GM23338 (cell line): Measurements from ENCODE around the gene TBC1D14. TPM values are rescaled to one million over a fixed set of nuclear protein-coding genes. Genes with fewer than 3 reads are reported as not detected.

Source experiments
- ATAC-seq: fragments of 200-7000 bp; cut with Tn5 transposase; 3 replicates; pipeline ENCODE4 v1.9.1; 2020
- DNase-seq: peaks from one replicate; pipeline ENCODE4 v3.0.0-alpha.2; 2015; ENCODE audit warnings: low spot score
- H2AFZ ChIP-seq: fragments of 200-600 bp; sonication (generic); 2 replicates; pipeline ENCODE4 v1.8.0; 2016; ENCODE audit warnings: antibody characterized with exemption, mild to moderate bottlenecking, moderate library complexity
- H3F3A ChIP-seq: fragments of 200-600 bp; sonication (generic); replicated peaks from 2 replicates; pipeline ENCODE4 v1.8.0; 2017; ENCODE audit warnings: antibody characterized with exemption, mixed run types, low read depth
- H3K27ac ChIP-seq: fragments of 200-600 bp; sonication (generic); 2 replicates; pipeline ENCODE4 v1.6.1; 2016; ENCODE audit warnings: low read depth
- H3K27me3 ChIP-seq: fragments of 200-600 bp; sonication (generic); 2 replicates; pipeline ENCODE4 v1.8.0; 2016; ENCODE audit warnings: mild to moderate bottlenecking, mixed run types, moderate library complexity; ENCODE audit not compliant: insufficient read depth
- H3K36me3 ChIP-seq: fragments of 200-600 bp; sonication (generic); 2 replicates; pipeline ENCODE4 v1.8.0; 2016; ENCODE audit warnings: mild to moderate bottlenecking; ENCODE audit not compliant: insufficient read depth
- H3K4me1 ChIP-seq: fragments of 200-600 bp; sonication (generic); 2 replicates; pipeline ENCODE4 v1.8.0; 2016; ENCODE audit warnings: mild to moderate bottlenecking, moderate library complexity; ENCODE audit not compliant: insufficient read depth
- H3K4me2 ChIP-seq: fragments of 200-600 bp; sonication (generic); 2 replicates; pipeline ENCODE4 v1.7.1; 2017; ENCODE audit warnings: mixed run types
- H3K4me3 ChIP-seq: fragments of 200-600 bp; sonication (generic); 2 replicates; pipeline ENCODE4 v1.6.1; 2016; ENCODE audit warnings: mixed run types
- H3K79me2 ChIP-seq: fragments of 200-600 bp; sonication (generic); replicated peaks from 2 replicates; pipeline ENCODE4 v1.8.0; 2017; ENCODE audit warnings: mild to moderate bottlenecking; ENCODE audit not compliant: insufficient read depth
- H3K9me2 ChIP-seq: fragments of 200-600 bp; sonication (generic); 2 replicates; pipeline ENCODE4 v1.8.0; 2017; ENCODE audit not compliant: insufficient read depth
- H4K20me1 ChIP-seq: fragments of 200-600 bp; sonication (generic); replicated peaks from 2 replicates; pipeline ENCODE4 v1.8.0; 2017; ENCODE audit warnings: mild to moderate bottlenecking; ENCODE audit not compliant: insufficient read depth
- H3K27ac Mint-ChIP-seq: 2 replicates; pipeline ENCODE4 v1.8.0; 2020; ENCODE audit warnings: inconsistent platforms, mild to moderate bottlenecking, moderate library complexity, mixed read lengths
- H3K27me3 Mint-ChIP-seq: 3 replicates; pipeline ENCODE4 v1.8.0; 2022; ENCODE audit warnings: low read depth, mild to moderate bottlenecking, moderate library complexity, mixed read lengths, inconsistent platforms; ENCODE audit not compliant: insufficient read depth, poor library complexity
- H3K36me3 Mint-ChIP-seq: 3 replicates; pipeline ENCODE4 v1.8.0; 2021; ENCODE audit warnings: low read depth, mild to moderate bottlenecking, inconsistent platforms, moderate library complexity, mixed read lengths
- H3K4me1 Mint-ChIP-seq: 3 replicates; pipeline ENCODE4 v1.8.0; 2020; ENCODE audit warnings: mild to moderate bottlenecking, inconsistent platforms, mixed read lengths
- H3K4me3 Mint-ChIP-seq: 3 replicates; pipeline ENCODE4 v1.8.0; 2021; ENCODE audit warnings: moderate library complexity, mild to moderate bottlenecking, inconsistent platforms, mixed read lengths
- H3K9me3 Mint-ChIP-seq: 3 replicates; pipeline ENCODE4 v1.8.0; 2020; ENCODE audit warnings: moderate library complexity, mild to moderate bottlenecking, inconsistent platforms, mixed read lengths
- CREB1 ChIP-seq: fragments of 250-450 bp; sonication (Bioruptor Pico); IDR thresholded peaks from 2 replicates; pipeline ENCODE4 v1.5.0; 2020; ENCODE audit warnings: low read depth, mild to moderate bottlenecking, moderate library complexity
- EZH2phosphoT487 ChIP-seq: fragments of 200-600 bp; sonication (generic); IDR thresholded peaks from one replicate; pipeline ENCODE4 v1.8.1; 2018; ENCODE audit warnings: antibody characterized with exemption; ENCODE audit not compliant: unreplicated experiment
- ZNF114 ChIP-seq: fragments of 250-450 bp; sonication (Bioruptor Pico); IDR thresholded peaks from 2 replicates; pipeline ENCODE4 v1.5.0; 2020; ENCODE audit warnings: mild to moderate bottlenecking, moderate library complexity
- ZNF331 ChIP-seq: fragments of 250-450 bp; sonication (Bioruptor Pico); IDR thresholded peaks from 2 replicates; pipeline ENCODE4 v1.5.0; 2020; ENCODE audit warnings: low read depth, mild to moderate bottlenecking, moderate library complexity
- polyA plus RNA-seq: library from polyadenylated mRNA; unstranded; fragments of >200 nt; fragmentation: Nextera tagmentation; extraction: Ambion mirVana; gene quantifications from 2 replicates; pipeline ENCODE4 v1.2.1, GENCODE V29; 2016
- total RNA-seq: library from RNA; depleted of rRNA; stranded (reverse); fragments of >200 nt; shearing (Covaris generic); gene quantifications from 2 replicates; pipeline ENCODE4 v1.2.3, GENCODE V29; 2014
- TF ChIP-seq, protein P1 (sequence below): fragments of 250-450 bp; sonication (Bioruptor Pico); IDR thresholded peaks from 2 replicates; pipeline ENCODE4 v1.5.0; 2020; ENCODE audit warnings: mild to moderate bottlenecking, moderate library complexity
- TF ChIP-seq, protein P2 (sequence below): IDR thresholded peaks from one replicate; pipeline ENCODE4 v1.6.1; 2018; ENCODE audit warnings: antibody characterized with exemption; ENCODE audit not compliant: unreplicated experiment
- TF ChIP-seq, protein P3 (sequence below): IDR thresholded peaks from 2 replicates; pipeline ENCODE4 v1.6.1; 2016; ENCODE audit warnings: antibody characterized with exemption

TBC1D14 gene
- total and polyA plus RNA-seq, 2 experiments from 2014 or later = 18.2 to 59.7 TPM

DNA sequence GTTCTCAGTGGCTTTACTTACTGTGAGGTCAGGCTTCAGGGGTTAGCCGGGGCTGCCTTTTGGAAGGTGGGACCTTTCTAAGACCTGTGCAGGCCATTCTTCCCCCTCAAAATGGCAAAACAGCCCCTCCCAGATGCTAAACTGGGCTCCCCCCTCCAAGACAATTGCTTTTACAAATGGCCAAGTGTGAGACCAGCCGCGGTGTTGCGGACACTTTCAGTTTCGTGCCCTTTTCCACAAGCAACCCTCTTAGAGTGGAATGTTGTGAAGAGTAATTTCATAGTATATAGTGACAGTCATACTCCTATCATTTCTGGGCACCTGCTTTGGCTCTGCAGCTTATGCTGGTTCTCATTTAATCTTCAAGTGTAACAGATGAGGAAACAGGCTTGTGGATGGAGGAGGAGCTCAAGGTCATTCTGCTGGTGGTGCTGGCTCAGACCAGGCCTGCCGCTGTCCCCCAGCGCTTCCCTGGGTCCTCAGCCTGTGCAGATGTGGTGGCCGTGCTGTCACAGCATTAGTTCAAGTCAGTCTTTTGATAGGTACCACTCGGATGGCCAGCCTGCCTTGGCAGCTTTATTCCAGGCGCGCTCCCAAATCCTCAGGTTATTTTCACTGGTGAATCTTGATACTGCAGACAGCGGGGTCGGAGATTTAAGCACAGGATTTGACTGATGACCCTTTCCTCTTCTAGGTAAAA is 78.5 kb downstream of the TBC1D14 start (continued):
- TF ChIP-seq, protein P1, sequence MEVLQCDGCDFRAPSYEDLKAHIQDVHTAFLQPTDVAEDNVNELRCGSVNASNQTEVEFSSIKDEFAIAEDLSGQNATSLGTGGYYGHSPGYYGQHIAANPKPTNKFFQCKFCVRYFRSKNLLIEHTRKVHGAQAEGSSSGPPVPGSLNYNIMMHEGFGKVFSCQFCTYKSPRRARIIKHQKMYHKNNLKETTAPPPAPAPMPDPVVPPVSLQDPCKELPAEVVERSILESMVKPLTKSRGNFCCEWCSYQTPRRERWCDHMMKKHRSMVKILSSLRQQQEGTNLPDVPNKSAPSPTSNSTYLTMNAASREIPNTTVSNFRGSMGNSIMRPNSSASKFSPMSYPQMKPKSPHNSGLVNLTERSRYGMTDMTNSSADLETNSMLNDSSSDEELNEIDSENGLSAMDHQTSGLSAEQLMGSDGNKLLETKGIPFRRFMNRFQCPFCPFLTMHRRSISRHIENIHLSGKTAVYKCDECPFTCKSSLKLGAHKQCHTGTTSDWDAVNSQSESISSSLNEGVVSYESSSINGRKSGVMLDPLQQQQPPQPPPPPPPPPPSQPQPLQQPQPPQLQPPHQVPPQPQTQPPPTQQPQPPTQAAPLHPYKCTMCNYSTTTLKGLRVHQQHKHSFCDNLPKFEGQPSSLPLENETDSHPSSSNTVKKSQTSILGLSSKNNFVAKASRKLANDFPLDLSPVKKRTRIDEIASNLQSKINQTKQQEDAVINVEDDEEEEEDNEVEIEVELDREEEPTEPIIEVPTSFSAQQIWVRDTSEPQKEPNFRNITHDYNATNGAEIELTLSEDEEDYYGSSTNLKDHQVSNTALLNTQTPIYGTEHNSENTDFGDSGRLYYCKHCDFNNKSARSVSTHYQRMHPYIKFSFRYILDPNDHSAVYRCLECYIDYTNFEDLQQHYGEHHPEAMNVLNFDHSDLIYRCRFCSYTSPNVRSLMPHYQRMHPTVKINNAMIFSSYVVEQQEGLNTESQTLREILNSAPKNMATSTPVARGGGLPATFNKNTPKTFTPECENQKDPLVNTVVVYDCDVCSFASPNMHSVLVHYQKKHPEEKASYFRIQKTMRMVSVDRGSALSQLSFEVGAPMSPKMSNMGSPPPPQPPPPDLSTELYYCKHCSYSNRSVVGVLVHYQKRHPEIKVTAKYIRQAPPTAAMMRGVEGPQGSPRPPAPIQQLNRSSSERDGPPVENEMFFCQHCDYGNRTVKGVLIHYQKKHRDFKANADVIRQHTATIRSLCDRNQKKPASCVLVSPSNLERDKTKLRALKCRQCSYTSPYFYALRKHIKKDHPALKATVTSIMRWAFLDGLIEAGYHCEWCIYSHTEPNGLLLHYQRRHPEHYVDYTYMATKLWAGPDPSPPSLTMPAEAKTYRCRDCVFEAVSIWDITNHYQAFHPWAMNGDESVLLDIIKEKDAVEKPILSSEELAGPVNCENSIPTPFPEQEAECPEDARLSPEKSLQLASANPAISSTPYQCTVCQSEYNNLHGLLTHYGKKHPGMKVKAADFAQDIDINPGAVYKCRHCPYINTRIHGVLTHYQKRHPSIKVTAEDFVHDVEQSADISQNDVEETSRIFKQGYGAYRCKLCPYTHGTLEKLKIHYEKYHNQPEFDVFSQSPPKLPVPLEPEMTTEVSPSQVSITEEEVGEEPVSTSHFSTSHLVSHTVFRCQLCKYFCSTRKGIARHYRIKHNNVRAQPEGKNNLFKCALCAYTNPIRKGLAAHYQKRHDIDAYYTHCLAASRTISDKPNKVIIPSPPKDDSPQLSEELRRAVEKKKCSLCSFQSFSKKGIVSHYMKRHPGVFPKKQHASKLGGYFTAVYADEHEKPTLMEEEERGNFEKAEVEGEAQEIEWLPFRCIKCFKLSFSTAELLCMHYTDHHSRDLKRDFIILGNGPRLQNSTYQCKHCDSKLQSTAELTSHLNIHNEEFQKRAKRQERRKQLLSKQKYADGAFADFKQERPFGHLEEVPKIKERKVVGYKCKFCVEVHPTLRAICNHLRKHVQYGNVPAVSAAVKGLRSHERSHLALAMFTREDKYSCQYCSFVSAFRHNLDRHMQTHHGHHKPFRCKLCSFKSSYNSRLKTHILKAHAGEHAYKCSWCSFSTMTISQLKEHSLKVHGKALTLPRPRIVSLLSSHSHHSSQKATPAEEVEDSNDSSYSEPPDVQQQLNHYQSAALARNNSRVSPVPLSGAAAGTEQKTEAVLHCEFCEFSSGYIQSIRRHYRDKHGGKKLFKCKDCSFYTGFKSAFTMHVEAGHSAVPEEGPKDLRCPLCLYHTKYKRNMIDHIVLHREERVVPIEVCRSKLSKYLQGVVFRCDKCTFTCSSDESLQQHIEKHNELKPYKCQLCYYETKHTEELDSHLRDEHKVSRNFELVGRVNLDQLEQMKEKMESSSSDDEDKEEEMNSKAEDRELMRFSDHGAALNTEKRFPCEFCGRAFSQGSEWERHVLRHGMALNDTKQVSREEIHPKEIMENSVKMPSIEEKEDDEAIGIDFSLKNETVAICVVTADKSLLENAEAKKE = no peak

DNA sequence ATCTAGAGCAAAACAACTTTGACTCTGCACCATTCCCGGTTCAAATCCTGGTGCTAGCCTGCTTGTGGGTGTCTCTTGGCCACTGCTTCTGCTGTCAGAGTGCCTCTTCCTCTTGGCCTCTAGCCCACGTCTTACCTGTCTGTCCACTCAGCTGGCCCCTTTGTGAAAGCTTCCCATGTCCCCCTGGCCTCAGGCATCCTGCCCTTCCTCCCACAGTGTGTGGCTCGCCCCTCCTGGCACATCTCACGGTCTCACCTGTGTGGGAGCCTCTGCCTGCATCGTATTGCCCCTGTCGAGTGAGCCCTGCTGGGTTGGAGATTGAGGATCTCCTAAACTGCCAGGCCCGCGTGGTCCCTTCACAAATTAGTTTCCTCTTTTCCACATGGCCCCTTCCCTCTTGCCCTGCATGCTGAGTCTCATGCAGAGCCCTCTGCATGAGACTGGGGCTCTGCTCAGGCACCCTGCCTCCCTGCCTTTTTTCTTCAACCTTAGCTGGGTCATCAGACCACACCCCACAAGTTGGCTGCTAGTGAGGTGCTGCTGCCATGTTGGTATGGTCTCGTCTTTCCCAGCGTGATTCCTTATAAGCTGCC is 79.8 kb downstream of the TBC1D14 start:
- peak overlapping the region; percentile 97 for H3K4me3 Mint-ChIP-seq
- H3K36me3 Mint-ChIP-seq = peaks cover 21% of the 10 kb centered on the region
- H3K36me3 ChIP-seq = no peaks in the 10 kb centered on the region
- H3K9me2 ChIP-seq = no peaks in the 10 kb centered on the region
- 0 out of 2 replicates have a peak overlapping the region, but pooled peaks have one; percentile 26 for H3K27ac Mint-ChIP-seq
- ATAC-seq (no peak), DNase-seq (no peak)
- no peak overlapping the region; the same call in 1 of the 2 replicates for H3K4me2 ChIP-seq
- no peak overlapping the region for H2AFZ ChIP-seq
- H3K9me3 Mint-ChIP-seq = no peaks in the 10 kb centered on the region
- peaks cover 53% of the 10 kb centered on the region for H3K4me1 Mint-ChIP-seq
- peaks cover 35% of the 10 kb centered on the region for H4K20me1 ChIP-seq
- TF ChIP-seq, protein P2, sequence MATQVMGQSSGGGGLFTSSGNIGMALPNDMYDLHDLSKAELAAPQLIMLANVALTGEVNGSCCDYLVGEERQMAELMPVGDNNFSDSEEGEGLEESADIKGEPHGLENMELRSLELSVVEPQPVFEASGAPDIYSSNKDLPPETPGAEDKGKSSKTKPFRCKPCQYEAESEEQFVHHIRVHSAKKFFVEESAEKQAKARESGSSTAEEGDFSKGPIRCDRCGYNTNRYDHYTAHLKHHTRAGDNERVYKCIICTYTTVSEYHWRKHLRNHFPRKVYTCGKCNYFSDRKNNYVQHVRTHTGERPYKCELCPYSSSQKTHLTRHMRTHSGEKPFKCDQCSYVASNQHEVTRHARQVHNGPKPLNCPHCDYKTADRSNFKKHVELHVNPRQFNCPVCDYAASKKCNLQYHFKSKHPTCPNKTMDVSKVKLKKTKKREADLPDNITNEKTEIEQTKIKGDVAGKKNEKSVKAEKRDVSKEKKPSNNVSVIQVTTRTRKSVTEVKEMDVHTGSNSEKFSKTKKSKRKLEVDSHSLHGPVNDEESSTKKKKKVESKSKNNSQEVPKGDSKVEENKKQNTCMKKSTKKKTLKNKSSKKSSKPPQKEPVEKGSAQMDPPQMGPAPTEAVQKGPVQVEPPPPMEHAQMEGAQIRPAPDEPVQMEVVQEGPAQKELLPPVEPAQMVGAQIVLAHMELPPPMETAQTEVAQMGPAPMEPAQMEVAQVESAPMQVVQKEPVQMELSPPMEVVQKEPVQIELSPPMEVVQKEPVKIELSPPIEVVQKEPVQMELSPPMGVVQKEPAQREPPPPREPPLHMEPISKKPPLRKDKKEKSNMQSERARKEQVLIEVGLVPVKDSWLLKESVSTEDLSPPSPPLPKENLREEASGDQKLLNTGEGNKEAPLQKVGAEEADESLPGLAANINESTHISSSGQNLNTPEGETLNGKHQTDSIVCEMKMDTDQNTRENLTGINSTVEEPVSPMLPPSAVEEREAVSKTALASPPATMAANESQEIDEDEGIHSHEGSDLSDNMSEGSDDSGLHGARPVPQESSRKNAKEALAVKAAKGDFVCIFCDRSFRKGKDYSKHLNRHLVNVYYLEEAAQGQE = no peak
- TF ChIP-seq ZNF331 (CRISPR knock-in tag) (no peak), EZH2phosphoT487 (no peak), CREB1 (CRISPR knock-in tag) (no peak), ZNF114 (CRISPR knock-in tag) (no peak)
- TF ChIP-seq, protein P3, sequence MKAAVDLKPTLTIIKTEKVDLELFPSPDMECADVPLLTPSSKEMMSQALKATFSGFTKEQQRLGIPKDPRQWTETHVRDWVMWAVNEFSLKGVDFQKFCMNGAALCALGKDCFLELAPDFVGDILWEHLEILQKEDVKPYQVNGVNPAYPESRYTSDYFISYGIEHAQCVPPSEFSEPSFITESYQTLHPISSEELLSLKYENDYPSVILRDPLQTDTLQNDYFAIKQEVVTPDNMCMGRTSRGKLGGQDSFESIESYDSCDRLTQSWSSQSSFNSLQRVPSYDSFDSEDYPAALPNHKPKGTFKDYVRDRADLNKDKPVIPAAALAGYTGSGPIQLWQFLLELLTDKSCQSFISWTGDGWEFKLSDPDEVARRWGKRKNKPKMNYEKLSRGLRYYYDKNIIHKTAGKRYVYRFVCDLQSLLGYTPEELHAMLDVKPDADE = no peak
- H3K4me1 ChIP-seq = peaks cover 24% of the 10 kb centered on the region
- no peak overlapping the region for H3K27ac ChIP-seq
- H3K27me3 Mint-ChIP-seq = peaks cover 10% of the 10 kb centered on the region
- no peaks in the 10 kb centered on the region for H3K27me3 ChIP-seq
- H3K79me2 ChIP-seq = peaks cover 68% of the 10 kb centered on the region
- H3F3A ChIP-seq = peaks cover 4% of the 10 kb centered on the region; the same call in 1 of the 2 replicates
- H3K4me3 ChIP-seq = no peak overlapping the region
